ELF-1 (cell line): ENCODE data around the gene TDP2.

Source experiments
- DNase-seq: peaks from one replicate; pipeline ENCODE4 v3.0.0-alpha.2; 2016; ENCODE audit warnings: low read depth, low spot score

The TDP2 gene

GRCh38 chr6:24603241-24603640 is 63.5 kb downstream of the TDP2 start:
- DNase-seq = no peak

- no peak for DNase-seq
These were observed 65.8 kb downstream of the TDP2 start for GRCh38 chr6:24600903-24601302.
